ENCODE data around the gene MINDY3.

Gene MINDY3

DNA sequence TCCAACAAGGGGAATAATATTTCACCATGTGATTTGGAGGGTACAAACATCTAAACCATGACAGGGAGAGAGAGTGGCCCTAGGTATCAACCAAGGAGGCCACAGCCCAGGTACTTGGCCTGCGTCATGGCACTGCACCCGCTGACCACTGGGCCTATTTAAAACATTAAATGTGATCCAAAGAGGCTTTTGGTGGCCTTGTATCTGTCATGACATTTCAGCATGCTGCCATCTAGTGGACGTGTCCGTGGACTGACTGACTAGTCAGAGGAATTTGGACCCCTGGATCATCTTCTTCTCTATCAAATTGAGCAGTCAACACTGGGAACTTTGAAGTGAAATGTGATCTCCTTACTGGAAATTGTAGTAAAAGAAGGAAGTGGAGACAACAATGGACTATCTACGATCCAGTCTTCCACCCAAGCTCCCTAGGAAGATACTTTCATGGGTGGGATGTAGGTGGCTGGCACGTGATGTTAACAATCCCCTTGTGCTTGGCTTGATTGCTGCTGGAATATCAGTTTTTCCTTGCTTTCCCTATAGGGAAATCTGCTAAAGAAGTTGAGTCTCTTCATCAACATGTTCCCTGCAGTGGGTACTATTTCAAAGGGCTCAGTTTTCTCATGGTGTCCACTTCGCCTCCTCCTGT lies 116.0 kb downstream of the MINDY3 start:
- TF ChIP-seq BACH2 (CRISPR knock-in tag; IDR thresholded peaks at IDR 0.05; ENCODE audit: borderline replicate concordance) (no peak), ZNF565 (CRISPR knock-in tag; conservative IDR thresholded peaks at IDR 0.05; ENCODE audit: low read depth) (no peak)
- peak; percentile 80 for ATAC-seq

DNA sequence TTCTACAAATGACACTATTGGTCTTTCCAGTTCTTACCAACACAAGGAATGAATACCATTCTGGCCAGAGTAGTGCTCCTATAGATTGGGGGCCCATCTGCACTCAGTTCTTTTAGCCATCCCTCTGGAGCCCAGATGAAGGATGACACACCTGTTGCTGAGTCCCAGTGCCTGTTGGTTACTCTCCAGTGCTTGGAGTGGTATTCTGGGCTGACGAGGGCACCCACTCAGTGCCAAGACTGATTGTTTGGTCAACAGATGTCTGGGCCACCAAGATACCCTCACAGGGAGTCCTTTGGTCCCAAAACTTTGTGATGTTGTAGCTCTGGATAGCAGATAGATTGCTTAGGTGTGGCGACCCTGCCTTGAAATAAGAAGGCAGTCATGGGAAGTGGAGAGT lies 116.9 kb downstream of the MINDY3 start:
- no peak for ATAC-seq

DNA sequence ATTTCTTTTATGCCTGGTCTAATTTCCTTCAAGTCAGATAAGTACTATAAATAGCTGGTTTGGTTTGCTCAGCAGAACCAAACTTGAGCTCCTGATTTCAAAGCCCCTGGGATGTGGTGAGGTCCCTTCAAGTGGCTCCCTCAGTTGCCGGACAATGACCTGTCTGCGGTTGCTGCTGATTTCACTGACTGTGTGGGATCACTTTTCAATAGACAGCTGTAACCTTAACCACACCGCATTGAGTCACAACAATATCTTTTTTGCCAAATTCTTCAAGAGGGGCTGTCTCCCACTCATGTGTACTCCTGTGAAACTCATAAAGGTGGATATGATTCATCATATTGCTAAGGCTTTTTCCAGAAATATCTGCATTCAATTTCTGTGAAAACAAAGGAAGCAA lies 117.5 kb downstream of the MINDY3 start:
- no peak for ATAC-seq
- TF ChIP-seq CSDC2 (CRISPR knock-in tag; IDR thresholded peaks at IDR 0.05), result no peak
- TF ChIP-seq PATZ1 (CRISPR knock-in tag; IDR thresholded peaks at IDR 0.05; ENCODE audit: borderline replicate concordance), result no peak
- TF ChIP-seq ARNTL (CRISPR knock-in tag; IDR thresholded peaks at IDR 0.05; ENCODE audit: borderline replicate concordance, low read depth), result no peak
- TF ChIP-seq BACH2 (CRISPR knock-in tag; IDR thresholded peaks at IDR 0.05; ENCODE audit: borderline replicate concordance), result no peak
- TF ChIP-seq CSRNP3 (CRISPR knock-in tag; IDR thresholded peaks at IDR 0.05), result no peak
- TF ChIP-seq PPARA (CRISPR knock-in tag; IDR thresholded peaks at IDR 0.05; ENCODE audit: borderline replicate concordance), result no peak
- no peak for TF ChIP-seq ZNF8 (CRISPR knock-in tag; IDR thresholded peaks at IDR 0.05)
- TF ChIP-seq ZNF565 (CRISPR knock-in tag; conservative IDR thresholded peaks at IDR 0.05; ENCODE audit: low read depth), result no peak
- no peak for TF ChIP-seq ISL1 (CRISPR knock-in tag; IDR thresholded peaks at IDR 0.05)
- TF ChIP-seq ZFP30 (CRISPR knock-in tag; IDR thresholded peaks at IDR 0.05), result no peak
- TF ChIP-seq CREB5 (CRISPR knock-in tag; IDR thresholded peaks at IDR 0.05; ENCODE audit: low read depth), result no peak
- no peak for TF ChIP-seq ZC3H10 (CRISPR knock-in tag; IDR thresholded peaks at IDR 0.05)
- no peak for TF ChIP-seq ZNF70 (CRISPR knock-in tag; IDR thresholded peaks at IDR 0.05)
- TF ChIP-seq TOX (CRISPR knock-in tag; IDR thresholded peaks at IDR 0.05; ENCODE audit: borderline replicate concordance), result no peak
- no peak for TF ChIP-seq RARB (CRISPR knock-in tag; IDR thresholded peaks at IDR 0.05)
- TF ChIP-seq, protein P1, sequence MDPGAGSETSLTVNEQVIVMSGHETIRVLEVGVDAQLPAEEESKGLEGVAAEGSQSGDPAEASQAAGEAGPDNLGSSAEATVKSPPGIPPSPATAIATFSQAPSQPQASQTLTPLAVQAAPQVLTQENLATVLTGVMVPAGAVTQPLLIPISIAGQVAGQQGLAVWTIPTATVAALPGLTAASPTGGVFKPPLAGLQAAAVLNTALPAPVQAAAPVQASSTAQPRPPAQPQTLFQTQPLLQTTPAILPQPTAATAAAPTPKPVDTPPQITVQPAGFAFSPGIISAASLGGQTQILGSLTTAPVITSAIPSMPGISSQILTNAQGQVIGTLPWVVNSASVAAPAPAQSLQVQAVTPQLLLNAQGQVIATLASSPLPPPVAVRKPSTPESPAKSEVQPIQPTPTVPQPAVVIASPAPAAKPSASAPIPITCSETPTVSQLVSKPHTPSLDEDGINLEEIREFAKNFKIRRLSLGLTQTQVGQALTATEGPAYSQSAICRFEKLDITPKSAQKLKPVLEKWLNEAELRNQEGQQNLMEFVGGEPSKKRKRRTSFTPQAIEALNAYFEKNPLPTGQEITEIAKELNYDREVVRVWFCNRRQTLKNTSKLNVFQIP (CRISPR knock-in tag; IDR thresholded peaks at IDR 0.05; ENCODE audit: borderline replicate concordance, low read depth), result no peak
- TF ChIP-seq SNAI2 (CRISPR knock-in tag; IDR thresholded peaks at IDR 0.05), result no peak
- no peak for TF ChIP-seq ZFP3 (CRISPR knock-in tag; IDR thresholded peaks at IDR 0.05)

More for the DNA sequence above, 116.9 kb downstream of the MINDY3 start:
- TF ChIP-seq TSHZ2 (CRISPR knock-in tag; IDR thresholded peaks at IDR 0.05) (no peak), CREB5 (CRISPR knock-in tag; IDR thresholded peaks at IDR 0.05; ENCODE audit: low read depth) (no peak), OSR1 (CRISPR knock-in tag; IDR thresholded peaks at IDR 0.05) (no peak), BACH2 (CRISPR knock-in tag; IDR thresholded peaks at IDR 0.05; ENCODE audit: borderline replicate concordance) (no peak), SNAI2 (CRISPR knock-in tag; IDR thresholded peaks at IDR 0.05) (no peak), TOX (CRISPR knock-in tag; IDR thresholded peaks at IDR 0.05; ENCODE audit: borderline replicate concordance) (no peak), ARNTL (CRISPR knock-in tag; IDR thresholded peaks at IDR 0.05; ENCODE audit: borderline replicate concordance, low read depth) (no peak), ISL1 (CRISPR knock-in tag; IDR thresholded peaks at IDR 0.05) (no peak)

All from SK-N-SH treated with all-trans-retinoic acid at 6 μM for 48 hours (cell line).